GM10266 (cell line): ENCODE data around the gene SCUBE1.

ENCODE experiments used
- DNase-seq: peaks from one replicate; pipeline ENCODE4 v3.0.0; 2012; ENCODE audit errors: extremely low spot score
- CTCF ChIP-seq: IDR thresholded peaks from 2 replicates; pipeline ENCODE4 v1.5.1; 2012; ENCODE audit warnings: mild to moderate bottlenecking, low read depth; ENCODE audit not compliant: control insufficient read depth, insufficient read depth; ENCODE audit errors: missing control alignments

SCUBE1 gene

GRCh38 chr22:43333156-43333555 is 10.0 kb downstream of the SCUBE1 start:
- no peak for DNase-seq
- no peak for TF ChIP-seq CTCF

GRCh38 chr22:43331698-43332097 is 11.5 kb downstream of the SCUBE1 start:
- no peak for TF ChIP-seq CTCF
- DNase-seq, result no peak

- DNase-seq, result no peak
- no peak for TF ChIP-seq CTCF
These were observed 12.1 kb downstream of the SCUBE1 start for GRCh38 chr22:43331069-43331451.

- DNase-seq, result no peak
- no peak for TF ChIP-seq CTCF
These were observed 12.7 kb downstream of the SCUBE1 start for GRCh38 chr22:43330178-43331068.

GRCh38 chr22:43329061-43329460 is 14.1 kb downstream of the SCUBE1 start:
- TF ChIP-seq CTCF, result no peak
- DNase-seq, result no peak

GRCh38 chr22:43327157-43327438 is 16.1 kb downstream of the SCUBE1 start:
- no peak for DNase-seq
- no peak for TF ChIP-seq CTCF

GRCh38 chr22:43326331-43327156 is 16.6 kb downstream of the SCUBE1 start:
- no peak for DNase-seq
- TF ChIP-seq CTCF, result no peak
